ENCODE measurements around the gene APCDD1L. TPM values are rescaled to one million over a fixed set of nuclear protein-coding genes. Genes with fewer than 3 reads are reported as not detected.

Gene APCDD1L
- polyA plus RNA-seq, 1 of the 3 experiments (the other 2 are of a cell fraction) = 0.99 TPM

- no peak for TF ChIP-seq USF1 (IDR thresholded peaks at IDR 0.05; ENCODE audit: borderline replicate concordance, low read depth)
Observed at GRCh38 chr20:58448958-58449357, 66.2 kb downstream of the APCDD1L start (continued).

- 84% methylated on average over 10 of the region's 10 CpGs for WGBS (ENCODE audit: low lambda C conversion rate)
- H4K20me1 ChIP-seq (ENCODE audit: insufficient read depth) = no peaks in the 10 kb centered on the region
- H3K9me2 ChIP-seq = no peaks in the 10 kb centered on the region
- DNase-seq = no peak
- POLR2A ChIA-PET = interaction anchor here (0.6 kb wide), 1 partner anchor 203 kb away, joined by 3 read pairs; the partner anchor contains the start of gene STX16
- CTCF ChIA-PET = interaction anchor here (0.6 to 4.2 kb wide), 35 partner anchors 10 to 391 kb away, joined by 3 to 29 read pairs (median 4); partner anchors contain the start of gene STX16
- H3F3A ChIP-seq (replicated peaks; ENCODE audit: insufficient read depth) = peaks cover 10% of the 10 kb centered on the region
- H2AFZ ChIP-seq (ENCODE audit: low read depth) = no peak overlapping the region
- H3K36me3 ChIP-seq (replicated peaks in 1 of 2; ENCODE audit: control insufficient read depth in 1 of 2, insufficient read depth in 2 of 2, low read length in 1 of 2) = peaks cover 35 to 47% of the 10 kb centered on the region in 2 experiments
- peaks cover 55% of the 10 kb centered on the region; the same call in 1 of the 2 replicates for H3K79me2 ChIP-seq (ENCODE audit: insufficient read depth)
- no peak overlapping the region; a peak in 1 of 4 replicates for H3K27ac ChIP-seq (ENCODE audit: low read depth in 2 of 2, low read length in 1 of 2)
- peaks cover 4 to 42% of the 10 kb centered on the region in 2 experiments; a peak in 3 of 4 replicates for H3K4me1 ChIP-seq (ENCODE audit: control insufficient read depth in 1 of 2, insufficient read depth in 2 of 2, low read depth in 1 of 2, low read length in 1 of 2)
- no peaks in the 10 kb centered on the region for H3K9me3 ChIP-seq
- H3K9ac ChIP-seq = no peak overlapping the region
- H3K4me2 ChIP-seq = no peak overlapping the region
- H3K27me3 ChIP-seq (ENCODE audit: insufficient read depth) = no peaks in the 10 kb centered on the region
- no peak overlapping the region for H3K4me3 ChIP-seq (ENCODE audit: low read depth in 2 of 2, low read length in 1 of 2)
- TF ChIP-seq, protein P1, sequence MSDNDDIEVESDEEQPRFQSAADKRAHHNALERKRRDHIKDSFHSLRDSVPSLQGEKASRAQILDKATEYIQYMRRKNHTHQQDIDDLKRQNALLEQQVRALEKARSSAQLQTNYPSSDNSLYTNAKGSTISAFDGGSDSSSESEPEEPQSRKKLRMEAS (IDR thresholded peaks at IDR 0.05; ENCODE audit: low read depth) = no peak
- TF ChIP-seq YY1 (IDR thresholded peaks at IDR 0.05; ENCODE audit: low read depth) = no peak
- TF ChIP-seq FOXM1 (IDR thresholded peaks at IDR 0.05; ENCODE audit: low read depth) = no peak
- TF ChIP-seq TAF1 (IDR thresholded peaks at IDR 0.05; ENCODE audit: borderline replicate concordance, low read depth, low read length) = no peak
- no peak for TF ChIP-seq TCF12 (IDR thresholded peaks at IDR 0.05)
- no peak for TF ChIP-seq MXI1 (IDR thresholded peaks at IDR 0.05; ENCODE audit: low read depth, low read length)
- TF ChIP-seq RAD21 (IDR thresholded peaks at IDR 0.05; ENCODE audit: low read length) = peak; percentile 77
- TF ChIP-seq GABPA (IDR thresholded peaks at IDR 0.05; ENCODE audit: low read depth) = no peak
- TF ChIP-seq FOXJ3 (CRISPR knock-in tag; IDR thresholded peaks at IDR 0.05) = no peak
- no peak for TF ChIP-seq POLR2AphosphoS5 (IDR thresholded peaks at IDR 0.05; ENCODE audit: low read depth, low read length)
- peak; percentile 80 for TF ChIP-seq SMC3 (IDR thresholded peaks at IDR 0.05; ENCODE audit: low read depth, low read length)
- TF ChIP-seq CHD2 (IDR thresholded peaks at IDR 0.05; ENCODE audit: low read length, partially characterized antibody) = peak; percentile 45
- TF ChIP-seq, protein P2, sequence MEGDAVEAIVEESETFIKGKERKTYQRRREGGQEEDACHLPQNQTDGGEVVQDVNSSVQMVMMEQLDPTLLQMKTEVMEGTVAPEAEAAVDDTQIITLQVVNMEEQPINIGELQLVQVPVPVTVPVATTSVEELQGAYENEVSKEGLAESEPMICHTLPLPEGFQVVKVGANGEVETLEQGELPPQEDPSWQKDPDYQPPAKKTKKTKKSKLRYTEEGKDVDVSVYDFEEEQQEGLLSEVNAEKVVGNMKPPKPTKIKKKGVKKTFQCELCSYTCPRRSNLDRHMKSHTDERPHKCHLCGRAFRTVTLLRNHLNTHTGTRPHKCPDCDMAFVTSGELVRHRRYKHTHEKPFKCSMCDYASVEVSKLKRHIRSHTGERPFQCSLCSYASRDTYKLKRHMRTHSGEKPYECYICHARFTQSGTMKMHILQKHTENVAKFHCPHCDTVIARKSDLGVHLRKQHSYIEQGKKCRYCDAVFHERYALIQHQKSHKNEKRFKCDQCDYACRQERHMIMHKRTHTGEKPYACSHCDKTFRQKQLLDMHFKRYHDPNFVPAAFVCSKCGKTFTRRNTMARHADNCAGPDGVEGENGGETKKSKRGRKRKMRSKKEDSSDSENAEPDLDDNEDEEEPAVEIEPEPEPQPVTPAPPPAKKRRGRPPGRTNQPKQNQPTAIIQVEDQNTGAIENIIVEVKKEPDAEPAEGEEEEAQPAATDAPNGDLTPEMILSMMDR (IDR thresholded peaks at IDR 0.05) = peak; percentile 74
- TF ChIP-seq NRF1 (IDR thresholded peaks at IDR 0.05; ENCODE audit: low read depth, low read length) = no peak
Observed at GRCh38 chr20:58447511-58448391, 67.4 kb downstream of the APCDD1L start.
